Osteocyte (in vitro differentiated cells): ENCODE data around the gene TNPO3. TPM values are rescaled to one million over a fixed set of nuclear protein-coding genes. Genes with fewer than 3 reads are reported as not detected.
"Not testable (repeated sequence)": the region's sequence is repeated elsewhere in the genome, so short reads cannot be mapped to it uniquely, and the experiment has no call there.

Source experiments
- DNase-seq: peaks from one replicate; pipeline ENCODE4 v3.0.0; 2021; ENCODE audit warnings: mixed read lengths; ENCODE audit not compliant: unreplicated experiment; ENCODE audit errors: extremely low spot score
- H3K27ac Mint-ChIP-seq: one replicate; pipeline ENCODE4 v1.8.0; 2021; ENCODE audit warnings: mild to moderate bottlenecking, mixed read lengths; ENCODE audit not compliant: unreplicated experiment
- H3K27me3 Mint-ChIP-seq: one replicate; pipeline ENCODE4 v1.8.0; 2021; ENCODE audit warnings: mixed read lengths; ENCODE audit not compliant: unreplicated experiment
- H3K36me3 Mint-ChIP-seq: one replicate; pipeline ENCODE4 v1.8.0; 2021; ENCODE audit warnings: mixed read lengths; ENCODE audit not compliant: unreplicated experiment
- H3K4me1 Mint-ChIP-seq: one replicate; pipeline ENCODE4 v1.8.0; 2021; ENCODE audit warnings: mixed read lengths; ENCODE audit not compliant: unreplicated experiment
- H3K4me3 Mint-ChIP-seq: one replicate; pipeline ENCODE4 v1.8.0; 2021; ENCODE audit warnings: mild to moderate bottlenecking, moderate library complexity, mixed read lengths; ENCODE audit not compliant: unreplicated experiment
- H3K9me3 Mint-ChIP-seq: one replicate; pipeline ENCODE4 v1.8.0; 2021; ENCODE audit warnings: mixed read lengths; ENCODE audit not compliant: unreplicated experiment
- total RNA-seq: library from RNA; stranded (reverse); gene quantifications from 2 replicates; pipeline ENCODE4 v1.2.1, GENCODE V29; 2021
- TF ChIP-seq, protein P1 (sequence below): fragments of 200-600 bp; sonication (generic); IDR thresholded peaks from 2 replicates; pipeline ENCODE4 v1.5.0; 2021; ENCODE audit warnings: antibody characterized with exemption, mild to moderate bottlenecking, moderate library complexity

Gene TNPO3
- total RNA-seq, 1 donor from 2014 or later = 46.0 TPM

DNA sequence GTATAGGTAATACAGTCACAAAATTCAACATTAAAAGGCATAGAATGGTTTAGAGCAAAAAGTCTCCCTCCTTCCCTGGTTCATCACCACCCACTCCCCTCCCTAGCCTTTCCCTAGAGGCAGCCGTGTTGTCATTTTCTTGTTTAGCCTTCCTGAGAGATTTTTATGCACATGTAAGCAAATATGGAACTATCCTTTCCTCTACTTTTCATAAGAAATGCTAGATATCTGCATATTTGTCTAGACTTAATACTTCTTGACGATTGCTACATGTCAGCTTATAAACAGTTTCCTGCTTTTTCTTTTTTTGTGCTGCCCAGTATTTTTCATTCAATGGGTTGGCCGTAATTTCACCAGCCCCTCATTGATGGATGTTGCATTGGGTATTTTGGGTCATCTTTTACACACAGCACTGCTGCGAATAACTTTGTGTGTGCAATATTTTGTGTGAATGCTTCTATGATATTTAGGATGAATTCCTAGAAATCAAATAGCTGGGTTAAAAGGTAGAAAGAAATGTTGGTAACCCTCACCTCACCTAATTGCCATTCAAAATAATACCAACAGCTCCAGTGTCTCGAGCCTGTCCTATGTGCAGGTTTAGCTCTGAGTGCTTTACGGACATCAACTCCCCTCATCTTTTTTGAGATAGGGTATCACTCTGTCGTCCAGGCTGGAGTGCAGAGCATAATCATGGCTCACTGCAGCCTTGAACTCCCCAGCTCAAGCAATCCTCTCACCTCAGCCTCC, 110.2 kb downstream of the TNPO3 start:
- Mint-ChIP-seq H3K27me3 (peaks cover 25% of the 10 kb centered on the region), H3K36me3 (no peaks in the 10 kb centered on the region), H3K9me3 (no peaks in the 10 kb centered on the region), H3K4me1 (no peaks in the 10 kb centered on the region), H3K4me3 (no peak overlapping the region), H3K27ac (no peak overlapping the region)
- TF ChIP-seq, protein P1, sequence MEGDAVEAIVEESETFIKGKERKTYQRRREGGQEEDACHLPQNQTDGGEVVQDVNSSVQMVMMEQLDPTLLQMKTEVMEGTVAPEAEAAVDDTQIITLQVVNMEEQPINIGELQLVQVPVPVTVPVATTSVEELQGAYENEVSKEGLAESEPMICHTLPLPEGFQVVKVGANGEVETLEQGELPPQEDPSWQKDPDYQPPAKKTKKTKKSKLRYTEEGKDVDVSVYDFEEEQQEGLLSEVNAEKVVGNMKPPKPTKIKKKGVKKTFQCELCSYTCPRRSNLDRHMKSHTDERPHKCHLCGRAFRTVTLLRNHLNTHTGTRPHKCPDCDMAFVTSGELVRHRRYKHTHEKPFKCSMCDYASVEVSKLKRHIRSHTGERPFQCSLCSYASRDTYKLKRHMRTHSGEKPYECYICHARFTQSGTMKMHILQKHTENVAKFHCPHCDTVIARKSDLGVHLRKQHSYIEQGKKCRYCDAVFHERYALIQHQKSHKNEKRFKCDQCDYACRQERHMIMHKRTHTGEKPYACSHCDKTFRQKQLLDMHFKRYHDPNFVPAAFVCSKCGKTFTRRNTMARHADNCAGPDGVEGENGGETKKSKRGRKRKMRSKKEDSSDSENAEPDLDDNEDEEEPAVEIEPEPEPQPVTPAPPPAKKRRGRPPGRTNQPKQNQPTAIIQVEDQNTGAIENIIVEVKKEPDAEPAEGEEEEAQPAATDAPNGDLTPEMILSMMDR = no peak
- DNase-seq = no peak

DNA sequence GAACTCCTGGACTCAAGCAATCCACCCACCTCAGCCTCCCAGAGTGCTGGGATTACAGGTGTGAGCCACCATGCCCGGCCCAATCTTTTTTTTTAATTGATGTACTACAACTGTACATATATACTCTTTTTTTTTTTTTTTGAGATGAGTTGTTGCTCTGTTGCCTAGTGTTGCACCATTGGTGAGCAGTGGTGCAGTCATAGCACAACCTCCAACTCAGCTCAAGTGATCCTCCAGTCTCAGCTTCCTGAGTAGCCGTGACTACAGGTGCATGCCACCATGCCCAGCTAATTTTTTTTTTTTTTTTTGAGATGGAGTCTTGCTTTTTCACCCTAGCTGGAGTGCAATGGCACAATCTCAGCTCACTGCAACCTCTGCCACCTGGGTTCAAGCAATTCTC, 111.7 kb downstream of the TNPO3 start:
- H3K36me3 Mint-ChIP-seq, DNase-seq, H3K4me1 Mint-ChIP-seq, H3K27ac Mint-ChIP-seq, H3K9me3 Mint-ChIP-seq, H3K4me3 Mint-ChIP-seq: not testable (repeated sequence)
- peaks cover 30% of the 10 kb centered on the region for H3K27me3 Mint-ChIP-seq

DNA sequence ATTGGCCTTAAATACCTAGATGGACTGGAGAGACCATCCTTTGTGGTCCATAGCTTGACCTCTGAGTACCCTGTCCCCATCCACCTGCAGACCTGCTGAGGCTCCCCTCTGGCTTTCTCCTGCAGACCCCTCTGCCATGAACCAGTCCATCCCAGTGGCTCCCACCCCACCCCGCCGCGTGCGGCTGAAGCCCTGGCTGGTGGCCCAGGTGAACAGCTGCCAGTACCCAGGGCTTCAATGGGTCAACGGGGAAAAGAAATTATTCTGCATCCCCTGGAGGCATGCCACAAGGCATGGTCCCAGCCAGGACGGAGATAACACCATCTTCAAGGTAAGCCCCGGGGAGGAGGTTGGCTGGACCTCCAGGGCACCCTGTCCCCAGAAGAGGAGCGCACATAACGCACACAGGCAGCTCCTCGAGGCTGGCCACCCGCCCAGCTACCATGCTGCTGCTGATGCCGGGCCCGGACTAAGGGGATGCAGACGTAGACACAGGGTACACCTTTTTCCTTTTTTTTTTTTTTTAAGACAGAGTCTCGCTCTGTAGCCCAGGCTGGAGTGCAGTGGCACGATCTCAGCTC, 112.9 kb downstream of the TNPO3 start:
- no peak for DNase-seq
- H3K27ac Mint-ChIP-seq = no peak overlapping the region
- no peaks in the 10 kb centered on the region for H3K9me3 Mint-ChIP-seq
- TF ChIP-seq, protein P1 = no peak
- peaks cover 35% of the 10 kb centered on the region for H3K27me3 Mint-ChIP-seq
- H3K36me3 Mint-ChIP-seq = no peaks in the 10 kb centered on the region
- H3K4me1 Mint-ChIP-seq = peaks cover 9% of the 10 kb centered on the region
- H3K4me3 Mint-ChIP-seq = no peak overlapping the region

DNA sequence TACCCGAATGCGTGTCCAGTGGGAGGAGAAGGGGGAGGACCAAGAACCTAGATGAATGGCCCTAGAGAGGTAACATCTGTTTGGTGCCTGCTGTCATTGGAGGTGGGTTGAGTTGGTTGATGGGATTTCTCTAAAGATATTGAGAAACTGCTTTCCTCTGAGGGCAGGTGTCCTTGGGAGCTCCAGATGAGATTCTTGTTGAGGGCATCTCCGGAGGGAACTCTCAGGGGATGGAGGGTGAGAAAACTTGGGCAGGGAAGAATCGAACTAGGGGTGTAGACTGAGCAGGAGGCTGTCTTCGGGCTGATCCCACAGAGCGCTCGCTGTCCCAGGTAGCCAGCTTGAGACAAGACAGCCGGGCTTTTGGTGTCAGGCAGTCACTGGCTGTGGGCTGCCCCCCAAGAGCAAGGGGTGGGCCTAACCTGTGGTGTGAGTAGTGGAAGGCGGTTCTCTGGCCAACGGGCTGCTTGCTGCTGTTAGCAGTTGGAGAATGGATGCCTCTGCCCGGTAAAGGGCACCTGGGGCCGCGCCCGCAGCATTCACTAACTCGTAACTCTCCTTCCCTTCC, 113.5 kb downstream of the TNPO3 start:
- Mint-ChIP-seq H3K9me3 (no peaks in the 10 kb centered on the region), H3K4me1 (peaks cover 10% of the 10 kb centered on the region), H3K4me3 (no peak overlapping the region), H3K36me3 (no peaks in the 10 kb centered on the region), H3K27me3 (peaks cover 39% of the 10 kb centered on the region), H3K27ac (no peak overlapping the region)
- TF ChIP-seq, protein P1 = no peak
- no peak for DNase-seq

DNA sequence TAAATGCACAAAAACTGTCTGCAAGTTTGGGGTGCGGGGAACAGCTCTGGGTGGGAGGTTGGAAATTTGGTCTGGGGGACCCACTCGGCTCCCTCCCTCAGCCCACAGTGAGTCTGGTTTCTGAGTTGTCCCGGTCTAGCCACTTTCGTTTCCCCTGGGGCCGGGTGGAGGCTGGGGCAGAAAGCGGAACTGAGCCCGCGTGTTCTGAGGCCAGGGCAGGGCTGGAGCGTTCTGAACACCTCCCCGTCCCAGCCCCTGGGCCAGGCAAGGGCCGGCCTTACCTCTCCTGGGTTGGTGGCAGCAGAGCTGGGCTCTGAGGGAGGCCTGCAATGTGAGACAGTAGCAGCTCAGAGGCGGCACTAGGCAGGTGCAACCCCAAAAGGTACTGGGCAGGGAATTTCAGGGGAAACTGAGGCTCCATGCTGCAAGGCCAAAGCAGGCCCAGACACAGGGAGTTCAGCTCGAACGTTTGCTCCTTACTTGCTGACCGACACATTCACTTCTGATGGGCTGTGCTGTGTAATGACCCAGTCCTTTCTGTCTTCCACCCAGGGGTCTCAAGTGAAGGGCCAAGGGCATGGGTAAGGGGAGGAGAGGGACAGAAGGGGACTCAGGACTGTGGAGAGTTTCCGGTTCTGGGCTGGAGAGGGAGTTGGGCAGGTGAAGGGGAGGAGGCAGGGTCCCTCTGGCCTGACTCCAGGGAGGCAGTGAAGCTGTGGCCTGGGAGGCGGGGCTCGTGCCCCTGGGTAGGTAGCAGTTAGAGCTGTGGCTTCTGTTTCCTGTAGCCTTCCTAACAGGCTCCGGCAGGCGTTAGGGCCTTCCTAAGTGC, 114.2 kb downstream of the TNPO3 start:
- no peaks in the 10 kb centered on the region for H3K9me3 Mint-ChIP-seq
- peaks cover 39% of the 10 kb centered on the region for H3K27me3 Mint-ChIP-seq
- DNase-seq = no peak
- H3K4me1 Mint-ChIP-seq = peaks cover 10% of the 10 kb centered on the region
- TF ChIP-seq, protein P1 = no peak
- no peak overlapping the region for H3K27ac Mint-ChIP-seq
- H3K4me3 Mint-ChIP-seq = no peak overlapping the region
- H3K36me3 Mint-ChIP-seq = no peaks in the 10 kb centered on the region
